ENCODE measurements around the gene RPS6KC1.

Gene RPS6KC1

DNA sequence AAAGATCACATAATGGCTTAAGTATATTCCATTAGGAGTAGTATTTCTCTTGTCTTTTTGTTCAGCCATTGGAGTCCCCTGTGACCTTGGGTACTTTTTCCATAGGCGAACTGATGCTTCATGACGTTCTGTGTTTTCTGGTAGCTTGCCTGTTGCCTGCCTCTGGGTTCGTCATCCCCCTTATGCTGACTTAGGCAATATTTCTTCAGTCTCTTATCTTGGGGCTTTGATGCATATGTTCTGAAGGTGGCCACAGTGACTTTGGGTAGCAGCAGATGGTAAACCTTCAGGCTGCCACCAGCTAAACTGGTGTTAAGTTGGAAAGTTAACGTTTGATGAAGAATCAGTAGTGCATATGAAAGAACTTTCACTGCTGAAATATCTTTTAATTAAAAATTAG is 170.2 kb downstream of the RPS6KC1 start:
- no peak for DNase-seq (ENCODE audit: low read depth)

DNA sequence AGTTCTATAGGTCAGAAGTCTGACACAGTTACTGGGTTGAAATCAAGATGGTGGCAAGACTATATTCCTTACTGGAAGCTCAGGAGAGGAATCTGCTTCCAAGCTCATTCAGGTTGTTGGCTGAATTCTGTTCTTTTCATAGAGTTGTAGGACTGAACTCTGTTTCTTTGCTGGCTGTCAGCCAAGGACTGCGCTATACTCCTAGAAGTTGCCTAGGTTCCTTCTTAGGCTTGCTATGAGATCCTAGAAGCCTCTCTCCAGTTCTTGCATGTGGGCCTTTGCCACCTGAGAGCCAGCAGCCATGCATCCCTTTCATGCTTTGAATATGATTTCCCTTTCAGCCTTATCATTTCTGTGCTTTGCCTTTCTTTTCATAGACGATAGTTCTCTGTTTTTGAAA is 176.4 kb downstream of the RPS6KC1 start:
- no peak for DNase-seq (ENCODE audit: low read depth)

DNA sequence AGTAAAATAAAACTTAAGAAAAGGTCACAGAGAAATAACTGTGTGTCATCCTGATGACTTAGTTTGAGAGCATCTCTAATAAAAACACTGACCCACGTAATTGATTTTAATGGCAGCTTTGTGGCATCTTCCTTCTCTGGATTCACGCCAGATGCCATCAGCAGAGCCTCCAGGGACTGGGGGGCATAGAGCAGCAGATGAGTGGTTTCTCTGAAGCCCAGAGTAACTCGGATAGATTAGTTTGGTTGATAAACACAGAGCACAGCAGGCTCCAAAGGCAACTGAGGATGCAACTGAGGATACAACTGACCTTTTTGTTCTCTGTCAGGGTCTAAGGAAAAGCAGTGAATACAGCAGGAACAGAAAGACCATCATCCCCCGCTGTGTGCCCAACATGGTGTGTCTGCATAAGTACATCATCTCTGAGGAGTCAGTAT is 180.8 kb downstream of the RPS6KC1 start:
- DNase-seq (ENCODE audit: low read depth): no peak

DNA sequence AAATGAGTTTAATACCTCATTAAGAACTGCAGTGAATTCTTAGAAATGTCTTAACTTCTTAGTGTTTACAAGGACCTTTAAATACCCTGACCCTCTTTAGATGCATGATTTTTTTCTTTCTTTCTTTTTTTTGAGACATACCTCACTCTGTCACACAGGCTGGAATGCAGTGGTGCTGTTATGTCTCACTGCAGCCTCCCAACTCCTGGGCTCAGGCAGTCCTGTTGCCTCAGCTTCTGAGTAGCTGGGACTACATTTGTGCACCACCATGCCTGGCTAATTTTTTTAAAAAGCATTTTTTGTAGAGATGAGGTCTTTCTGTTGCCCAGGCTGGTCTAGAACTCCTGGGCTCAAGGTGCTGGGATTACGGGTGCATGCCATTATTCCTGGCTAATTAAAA is 191.8 kb downstream of the RPS6KC1 start:
- no peak for DNase-seq (ENCODE audit: low read depth)

DNA sequence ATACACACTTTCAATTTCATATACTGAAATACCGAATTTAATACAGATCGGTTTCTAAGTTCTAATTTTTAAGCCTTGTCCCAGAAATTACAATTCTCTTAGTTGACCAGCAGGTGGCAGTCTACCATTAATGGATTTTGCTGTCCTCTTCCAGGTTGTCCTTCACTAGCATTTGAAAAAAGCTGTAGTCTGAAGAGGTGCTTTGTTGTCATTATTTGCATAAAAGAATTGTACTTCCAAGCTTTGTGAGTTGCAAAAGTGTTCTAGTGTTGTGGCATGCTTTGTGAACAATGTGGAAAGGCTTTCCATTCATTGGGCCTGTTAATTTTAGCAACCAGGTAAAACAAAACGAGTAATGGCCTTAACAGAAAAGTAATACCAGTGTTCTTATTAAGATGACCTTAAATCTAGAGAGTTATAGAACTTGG is 193.6 kb downstream of the RPS6KC1 start:
- no peak for DNase-seq (ENCODE audit: low read depth)

DNA sequence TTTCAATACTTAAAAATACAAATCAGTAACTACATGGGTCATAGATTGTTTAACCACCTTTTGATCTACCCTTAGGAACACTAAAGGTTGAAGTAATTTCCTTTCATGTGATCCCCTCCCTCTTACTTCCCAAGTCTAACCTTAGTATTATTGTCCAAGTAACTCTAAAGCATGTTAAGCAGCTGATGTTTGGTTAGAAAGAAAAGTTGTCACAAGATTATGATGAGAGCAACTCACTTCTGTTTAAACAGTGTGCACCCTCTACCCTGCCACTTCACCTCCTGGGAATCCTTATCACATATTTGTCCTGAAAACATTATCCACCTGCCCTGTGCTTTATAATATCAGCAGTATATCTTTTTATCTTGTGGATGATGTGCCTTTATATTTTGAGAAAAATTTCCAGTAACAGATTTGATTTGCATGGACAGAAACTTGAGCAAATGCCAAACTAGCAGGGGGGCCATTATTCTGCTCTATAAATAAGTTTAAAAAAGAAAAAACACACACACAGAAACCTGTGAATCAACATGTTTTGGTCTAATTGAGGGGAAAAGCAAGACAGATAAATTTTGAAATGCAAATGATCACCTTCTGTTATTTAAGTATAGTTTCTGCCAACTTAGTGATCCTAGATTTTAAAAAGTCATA is 194.3 kb downstream of the RPS6KC1 start:
- no peak for DNase-seq (ENCODE audit: low read depth)

DNA sequence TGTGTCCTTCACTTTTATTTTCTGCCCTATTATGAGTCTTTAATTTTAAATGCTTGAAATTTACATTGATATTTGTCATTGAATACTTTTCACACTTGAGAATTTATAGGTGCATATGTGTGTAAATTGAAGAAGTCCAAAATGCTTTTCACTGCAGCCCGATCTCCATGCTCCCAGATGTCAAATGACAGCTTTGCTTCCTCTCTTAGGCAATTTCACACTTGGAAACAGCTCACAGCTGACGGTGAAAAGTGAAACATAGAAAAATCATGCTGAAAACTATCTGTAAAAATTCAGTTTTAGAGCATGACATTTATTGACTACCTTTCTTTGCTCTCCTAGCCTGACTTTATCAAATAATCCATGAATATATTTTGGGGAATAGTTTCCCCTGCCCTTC is 196.0 kb downstream of the RPS6KC1 start:
- DNase-seq (ENCODE audit: low read depth): no peak

DNA sequence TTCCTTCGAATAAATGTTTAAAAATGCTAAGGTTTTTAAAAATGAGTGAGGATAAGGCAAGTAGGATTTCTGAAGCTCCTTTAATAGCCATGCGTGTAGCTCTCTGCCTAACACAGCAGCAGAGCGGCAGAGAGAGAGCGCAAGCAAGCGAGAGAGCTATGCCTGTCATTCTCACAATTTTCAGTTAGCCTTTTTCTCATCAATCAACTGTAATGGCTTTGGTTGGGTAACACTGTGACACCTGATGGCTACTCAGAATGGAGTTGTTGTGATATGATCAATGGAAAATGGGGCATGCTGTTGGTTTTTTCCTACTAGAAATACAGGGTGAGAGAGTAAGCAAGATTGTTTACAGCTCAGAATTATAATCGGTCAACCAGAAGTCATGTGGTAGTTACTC is 198.4 kb downstream of the RPS6KC1 start:
- no peak for DNase-seq (ENCODE audit: low read depth)

DNA sequence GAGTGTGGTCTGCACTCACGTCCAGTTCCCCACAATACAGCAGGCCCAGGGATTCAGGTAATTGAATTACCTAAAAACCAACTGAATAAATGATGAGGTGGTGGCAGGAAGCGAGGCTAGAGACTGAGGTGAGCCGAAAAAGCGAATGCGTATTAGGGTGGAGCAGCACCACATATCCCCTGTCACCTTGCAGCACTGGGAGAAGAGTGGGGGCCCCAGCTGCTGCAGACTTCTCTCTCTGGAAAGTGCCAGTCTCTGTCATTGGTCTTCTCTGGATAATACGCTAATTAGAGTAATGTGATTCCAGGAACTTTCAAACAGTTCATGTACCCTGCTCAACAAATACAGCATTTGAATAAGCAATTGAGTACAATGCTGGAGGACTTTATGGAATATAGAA is 199.0 kb downstream of the RPS6KC1 start:
- no peak for DNase-seq (ENCODE audit: low read depth)

DNA sequence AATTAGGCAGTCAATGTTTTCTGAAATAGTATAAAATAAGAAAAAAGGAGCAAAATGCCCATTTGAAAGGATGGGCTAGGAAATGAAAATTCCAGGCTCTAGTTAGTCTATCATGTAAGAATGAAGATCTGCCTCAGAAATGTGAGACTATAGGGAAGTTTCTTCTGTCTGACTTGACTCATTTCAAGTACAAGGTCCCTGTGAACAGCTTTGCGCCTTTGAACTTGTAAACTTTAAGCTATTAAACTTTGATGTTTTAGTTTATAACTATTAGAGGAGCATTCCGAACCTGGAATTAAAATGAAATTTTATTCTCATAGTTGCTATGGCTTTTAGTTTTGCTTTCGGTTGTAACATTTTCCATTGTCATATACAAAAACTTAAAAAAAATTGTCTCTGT is 199.4 kb downstream of the RPS6KC1 start:
- DNase-seq (ENCODE audit: low read depth): no peak

DNA sequence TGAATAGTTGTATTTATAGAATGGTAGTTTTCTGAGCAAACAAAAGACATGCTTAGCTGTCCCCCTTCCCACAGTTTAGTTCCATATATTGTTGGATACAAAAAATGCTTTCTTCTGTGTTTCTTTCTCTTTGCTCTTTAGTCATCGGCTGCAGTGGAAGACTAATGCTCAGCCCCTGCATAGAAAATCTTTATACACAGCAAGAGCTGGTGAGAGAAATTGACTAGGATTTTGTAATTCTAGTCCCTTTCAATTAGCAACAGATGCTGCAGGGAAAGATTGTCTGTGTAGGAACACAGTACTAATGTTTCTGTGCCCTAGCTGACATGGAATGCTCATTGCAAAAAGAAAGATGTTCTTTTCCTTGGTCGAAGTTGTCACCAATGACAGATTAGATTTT is 200.9 kb downstream of the RPS6KC1 start:
- no peak for DNase-seq (ENCODE audit: low read depth)

DNA sequence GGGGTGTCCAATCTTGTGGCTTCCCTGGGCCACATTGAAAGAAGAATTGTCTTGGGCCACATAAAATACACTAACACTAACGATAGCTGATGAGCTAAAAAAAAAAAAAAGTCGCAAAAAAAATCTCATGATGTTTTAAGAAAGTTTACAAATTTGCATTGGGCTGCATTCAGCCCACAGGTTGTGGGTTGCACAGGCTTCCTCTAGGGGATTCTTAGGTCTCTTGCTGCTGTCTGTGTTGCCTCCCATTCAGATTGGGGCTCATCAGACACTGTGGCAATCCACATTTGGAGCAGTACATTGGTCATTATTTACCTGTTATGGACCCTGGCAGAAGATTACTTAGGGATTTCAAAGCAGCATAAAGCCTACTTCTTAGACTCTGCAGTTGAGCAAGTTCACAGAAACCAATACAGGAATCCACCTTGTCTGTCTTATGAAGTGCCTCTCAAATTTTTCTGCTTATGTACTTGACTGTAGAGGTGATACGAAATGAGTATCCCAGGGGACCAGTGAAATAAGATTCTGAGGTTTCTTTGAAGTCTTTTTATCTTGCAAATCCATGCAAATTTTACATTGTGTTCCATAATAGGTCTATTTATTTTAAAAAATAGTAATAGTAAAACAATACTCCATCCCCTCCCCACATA is 205.5 kb downstream of the RPS6KC1 start:
- no peak for DNase-seq (ENCODE audit: low read depth)

DNA sequence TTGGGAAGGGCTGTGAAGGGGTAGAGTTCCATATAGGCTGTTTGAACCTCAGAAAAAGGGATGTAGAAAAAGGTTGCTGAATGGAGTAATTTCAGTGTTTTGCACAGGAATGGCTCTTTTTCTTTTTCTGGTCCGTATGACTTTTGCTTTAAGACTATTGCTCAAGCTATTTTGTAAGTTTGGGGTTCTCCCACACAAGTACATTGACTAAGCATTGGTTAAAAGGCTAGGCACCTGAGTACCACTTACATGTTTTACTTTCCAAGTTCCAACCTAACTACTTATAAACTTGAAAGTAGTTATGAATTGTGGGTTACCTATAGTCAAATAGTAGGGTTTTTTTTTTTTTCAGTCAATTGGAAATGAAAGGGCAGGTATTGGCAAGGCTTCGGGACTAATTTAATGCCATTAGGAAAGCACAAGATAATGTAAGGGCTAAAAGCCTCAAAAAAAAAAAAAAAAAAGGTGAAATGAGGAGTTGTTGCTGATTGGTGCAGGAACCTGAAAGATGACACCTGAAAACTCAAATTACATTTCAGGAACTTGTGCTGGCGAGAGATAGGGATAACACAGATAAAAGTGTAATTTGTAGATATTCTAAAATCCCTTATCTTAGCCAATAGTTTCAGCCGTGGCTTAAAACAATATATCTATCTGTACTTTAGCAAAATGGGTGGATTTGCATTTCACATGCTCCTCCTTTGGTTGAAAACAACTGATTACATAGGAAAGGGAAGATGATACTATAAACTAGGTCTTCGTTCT is 209.5 kb downstream of the RPS6KC1 start:
- DNase-seq (ENCODE audit: low read depth): no peak

DNA sequence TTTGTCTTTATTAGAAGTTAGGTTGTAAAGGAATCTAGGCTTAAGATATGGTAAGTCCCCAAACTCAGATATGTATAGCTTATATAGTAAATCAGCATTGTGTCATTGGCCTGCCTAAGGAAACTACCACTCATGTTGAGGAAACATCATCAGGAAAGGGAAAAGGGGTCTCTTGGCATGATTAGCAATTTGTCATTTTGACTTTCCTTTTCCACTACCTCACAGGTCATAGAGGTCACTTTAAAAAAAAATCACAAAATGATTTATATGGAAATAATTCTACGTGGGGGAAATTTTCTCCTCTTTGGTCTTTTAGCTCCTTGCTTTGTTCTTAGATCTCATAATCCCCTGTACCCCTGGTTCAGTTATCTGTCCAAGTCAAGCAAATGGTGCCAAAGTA is 213.5 kb downstream of the RPS6KC1 start:
- DNase-seq (ENCODE audit: low read depth): no peak

DNA sequence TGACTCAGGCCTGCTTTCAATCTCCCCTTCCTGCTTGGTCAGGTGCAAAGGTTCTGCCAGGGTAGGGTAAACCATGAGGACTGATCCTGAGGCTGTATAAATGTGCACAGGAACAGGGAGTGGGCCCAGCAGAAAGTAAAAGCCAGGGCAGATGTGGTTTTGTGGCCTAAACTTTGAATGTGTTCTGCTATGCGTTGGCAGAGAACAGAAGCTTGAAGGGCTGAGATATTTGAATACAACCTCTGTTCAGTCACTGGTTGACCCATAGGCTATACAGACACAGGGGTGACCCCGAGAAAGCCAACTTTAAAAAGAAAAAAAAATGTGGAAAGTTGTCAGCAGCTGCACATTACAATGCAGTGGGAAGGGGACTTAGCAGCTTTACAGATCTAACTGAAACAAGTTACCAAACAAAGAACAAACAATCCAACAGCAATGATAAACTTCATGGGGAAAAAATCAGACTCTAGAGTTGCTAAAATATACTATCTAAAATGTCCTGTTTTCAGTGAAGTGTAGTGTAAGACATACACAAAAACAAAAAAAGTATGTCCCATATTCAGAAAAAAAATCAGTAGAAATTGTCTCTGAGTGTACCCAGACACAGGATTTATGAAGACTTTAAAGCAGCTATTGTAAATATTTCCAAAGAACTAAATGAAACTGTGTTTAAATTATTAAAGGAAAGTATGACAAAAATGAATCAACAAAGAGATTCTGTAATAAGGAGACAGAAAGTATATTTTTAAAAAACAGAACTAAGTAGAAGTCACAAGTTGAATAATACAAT is 216.1 kb downstream of the RPS6KC1 start:
- DNase-seq (ENCODE audit: low read depth): no peak

DNA sequence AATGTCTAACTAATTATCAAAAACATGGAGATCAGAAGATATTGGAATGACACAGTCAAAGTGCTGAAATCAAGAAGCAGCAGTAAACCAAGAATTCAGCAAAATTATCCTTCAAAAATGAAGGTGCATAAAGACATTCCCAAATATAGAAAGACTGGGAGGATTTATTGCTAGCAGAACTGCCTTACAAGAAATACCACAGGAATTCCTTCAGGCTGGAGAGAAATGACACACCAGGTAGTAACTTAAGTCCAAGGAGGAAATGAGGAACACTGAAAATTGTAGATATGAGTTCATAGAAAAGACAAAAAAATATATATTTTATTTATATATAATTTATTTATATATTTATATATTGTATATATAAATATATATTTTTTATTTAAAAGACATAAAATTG is 217.2 kb downstream of the RPS6KC1 start:
- DNase-seq (ENCODE audit: low read depth): no peak

DNA sequence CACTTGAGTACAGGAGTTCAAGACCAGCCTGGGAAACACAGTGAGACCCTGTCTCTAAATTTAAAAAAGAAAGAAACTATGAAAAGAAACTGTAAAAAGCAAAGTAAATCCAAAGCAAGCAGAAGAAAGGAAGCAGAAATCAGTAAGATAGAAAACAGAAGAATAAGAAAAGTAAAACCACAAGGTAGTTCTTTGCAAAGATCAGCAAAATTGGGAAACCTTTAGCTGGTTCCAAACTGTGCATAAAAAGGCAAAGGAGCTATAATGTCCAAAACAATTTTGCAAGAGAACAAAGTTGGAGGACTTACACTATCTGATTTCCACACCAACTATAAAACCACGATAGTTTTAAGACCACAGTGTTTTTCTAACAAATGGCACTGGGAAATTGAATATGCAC is 218.8 kb downstream of the RPS6KC1 start:
- DNase-seq (ENCODE audit: low read depth): no peak

DNA sequence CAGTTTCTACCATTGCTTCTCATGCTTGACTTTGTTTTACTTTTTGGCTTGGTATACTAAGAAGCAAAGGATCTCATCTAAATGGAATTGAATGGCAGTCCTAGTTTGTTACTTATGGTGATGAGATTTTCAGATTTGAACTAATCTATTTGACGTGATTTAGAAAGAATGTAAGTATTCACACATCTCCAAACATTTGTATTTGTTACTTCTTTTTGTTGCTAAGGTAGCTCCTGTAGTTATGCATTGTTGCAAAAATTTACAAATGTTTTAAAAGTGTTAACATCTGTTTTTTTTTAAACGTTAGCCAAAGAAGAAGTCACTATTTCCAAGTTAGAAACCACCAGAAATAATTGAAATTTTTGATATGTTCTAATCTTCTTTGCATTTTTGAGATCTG is 222.5 kb downstream of the RPS6KC1 start:
- no peak for DNase-seq (ENCODE audit: low read depth)

DNA sequence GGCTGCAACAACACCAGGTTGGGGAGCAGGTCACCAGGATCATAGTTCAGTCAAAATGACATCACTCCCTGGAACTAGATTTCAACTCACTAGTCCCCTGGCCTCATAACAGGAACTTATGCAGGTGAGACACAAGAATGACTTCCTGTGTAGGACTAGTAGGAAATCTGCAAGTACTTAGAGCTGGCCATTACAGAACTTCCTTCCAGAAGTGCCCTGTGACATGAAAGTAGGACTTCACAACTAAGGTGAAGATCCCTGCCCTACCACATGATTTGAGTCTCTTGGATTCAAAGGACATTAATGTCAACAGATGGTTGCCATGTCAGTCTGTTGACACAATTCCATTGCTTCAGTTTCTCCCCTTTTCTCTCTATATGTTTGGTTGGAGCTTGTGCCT is 223.1 kb downstream of the RPS6KC1 start:
- no peak for DNase-seq (ENCODE audit: low read depth)

DNA sequence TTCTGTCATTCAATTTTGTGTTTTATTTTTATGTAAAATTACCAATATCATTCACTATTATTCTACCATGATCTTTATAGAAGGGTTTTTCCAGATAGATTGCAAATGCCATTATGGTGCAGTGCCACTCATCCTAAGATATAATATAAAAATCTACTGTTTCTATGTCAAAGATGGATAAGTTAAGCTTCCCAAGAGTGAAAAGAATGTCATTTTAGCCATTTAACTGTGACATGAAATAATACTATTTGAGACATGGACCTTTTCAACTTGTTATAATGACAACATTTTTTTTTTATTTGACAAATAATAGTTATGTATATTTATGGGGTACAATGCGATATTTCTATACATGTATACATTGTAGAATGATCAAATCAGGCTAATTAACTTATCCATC is 224.3 kb downstream of the RPS6KC1 start:
- no peak for DNase-seq (ENCODE audit: low read depth)

DNA sequence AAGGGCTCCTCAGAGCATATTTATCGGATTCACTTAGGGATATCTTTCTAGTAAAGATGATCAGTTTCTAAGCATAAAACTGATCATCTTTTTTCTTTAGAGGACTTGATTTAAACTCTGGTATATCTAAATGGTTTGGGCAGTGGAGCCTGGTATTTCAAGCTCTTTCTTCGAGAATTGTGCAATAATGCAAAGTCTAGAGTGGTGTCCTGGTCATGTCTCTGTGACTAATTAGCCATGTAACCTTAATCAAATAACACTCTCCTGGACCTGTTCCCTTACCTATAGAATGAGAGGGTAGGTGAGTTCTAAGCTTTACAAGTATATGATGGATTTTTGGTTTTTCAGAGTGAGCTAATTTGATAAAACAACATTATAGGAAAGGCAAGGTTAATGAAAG is 225.2 kb downstream of the RPS6KC1 start:
- no peak for DNase-seq (ENCODE audit: low read depth)

DNA sequence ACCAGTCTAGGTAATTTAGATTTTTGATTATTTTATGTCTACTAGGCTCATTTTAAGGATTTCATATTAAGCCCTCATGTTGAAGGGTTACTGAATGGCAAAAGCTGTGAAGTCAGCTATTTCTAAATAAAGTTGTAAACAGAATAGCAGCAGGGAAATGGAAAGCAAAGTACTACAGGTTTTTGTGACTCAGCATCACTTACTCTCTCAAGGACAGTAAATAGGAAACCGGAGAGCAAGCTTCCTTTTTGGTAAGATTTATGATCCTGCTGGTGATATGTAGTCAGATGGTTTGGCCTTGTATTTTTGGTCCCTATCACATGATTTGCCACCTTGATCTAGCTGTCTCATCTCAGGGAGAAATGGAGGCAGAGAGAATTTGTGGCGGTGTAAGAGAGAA is 226.0 kb downstream of the RPS6KC1 start:
- DNase-seq (ENCODE audit: low read depth): no peak

DNA sequence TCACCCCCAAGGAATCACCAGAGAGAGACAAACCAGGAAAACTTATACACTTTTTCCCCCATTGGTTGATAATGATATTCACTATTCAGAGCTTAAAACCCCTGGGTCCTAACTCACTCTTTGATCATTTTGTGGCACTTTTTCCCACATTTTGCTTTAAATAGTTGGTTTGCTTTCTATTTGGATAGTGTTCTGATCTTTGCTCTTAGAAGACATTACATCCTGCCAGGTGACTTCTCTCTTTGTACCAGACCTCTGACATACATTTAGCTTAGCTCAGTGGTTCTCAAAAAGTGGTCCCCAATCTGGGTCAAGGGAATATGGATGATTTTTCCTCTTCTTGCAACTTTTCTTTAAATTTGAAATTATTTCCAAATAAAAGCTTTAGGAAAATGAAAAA is 228.4 kb downstream of the RPS6KC1 start:
- no peak for DNase-seq (ENCODE audit: low read depth)
